ENCODE results near the gene SFI1. TPM values are rescaled to one million over a fixed set of nuclear protein-coding genes. Genes with fewer than 3 reads are reported as not detected.

Gene SFI1
- total and polyA plus RNA-seq, 4 donors: 3.1 to 16.2 (median 7.4) TPM

DNA sequence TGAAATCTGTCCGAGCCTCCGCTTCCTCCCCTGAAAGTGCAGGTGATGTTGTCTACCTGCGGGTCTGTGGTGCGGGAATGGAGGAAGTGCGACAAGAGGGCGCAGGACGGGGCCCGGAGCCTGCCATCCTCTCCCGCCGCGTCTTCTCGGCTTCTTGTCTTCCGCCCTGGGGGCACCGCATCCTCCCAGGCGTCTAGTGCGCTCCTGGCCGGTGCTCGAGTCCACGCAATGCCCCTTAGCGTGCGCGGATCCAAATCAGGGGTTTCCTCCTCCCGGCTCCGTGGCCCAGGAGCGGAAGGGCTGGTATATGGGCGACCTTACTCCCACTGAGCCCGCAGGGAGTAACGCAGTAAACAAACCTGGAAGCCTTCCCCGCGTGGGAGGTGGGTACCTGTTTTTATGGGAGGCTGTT, 405 bp downstream of the SFI1 start (continued):
- TF ChIP-seq, protein P1, sequence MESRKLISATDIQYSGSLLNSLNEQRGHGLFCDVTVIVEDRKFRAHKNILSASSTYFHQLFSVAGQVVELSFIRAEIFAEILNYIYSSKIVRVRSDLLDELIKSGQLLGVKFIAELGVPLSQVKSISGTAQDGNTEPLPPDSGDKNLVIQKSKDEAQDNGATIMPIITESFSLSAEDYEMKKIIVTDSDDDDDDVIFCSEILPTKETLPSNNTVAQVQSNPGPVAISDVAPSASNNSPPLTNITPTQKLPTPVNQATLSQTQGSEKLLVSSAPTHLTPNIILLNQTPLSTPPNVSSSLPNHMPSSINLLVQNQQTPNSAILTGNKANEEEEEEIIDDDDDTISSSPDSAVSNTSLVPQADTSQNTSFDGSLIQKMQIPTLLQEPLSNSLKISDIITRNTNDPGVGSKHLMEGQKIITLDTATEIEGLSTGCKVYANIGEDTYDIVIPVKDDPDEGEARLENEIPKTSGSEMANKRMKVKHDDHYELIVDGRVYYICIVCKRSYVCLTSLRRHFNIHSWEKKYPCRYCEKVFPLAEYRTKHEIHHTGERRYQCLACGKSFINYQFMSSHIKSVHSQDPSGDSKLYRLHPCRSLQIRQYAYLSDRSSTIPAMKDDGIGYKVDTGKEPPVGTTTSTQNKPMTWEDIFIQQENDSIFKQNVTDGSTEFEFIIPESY (IDR thresholded peaks at IDR 0.05): no peak

DNA sequence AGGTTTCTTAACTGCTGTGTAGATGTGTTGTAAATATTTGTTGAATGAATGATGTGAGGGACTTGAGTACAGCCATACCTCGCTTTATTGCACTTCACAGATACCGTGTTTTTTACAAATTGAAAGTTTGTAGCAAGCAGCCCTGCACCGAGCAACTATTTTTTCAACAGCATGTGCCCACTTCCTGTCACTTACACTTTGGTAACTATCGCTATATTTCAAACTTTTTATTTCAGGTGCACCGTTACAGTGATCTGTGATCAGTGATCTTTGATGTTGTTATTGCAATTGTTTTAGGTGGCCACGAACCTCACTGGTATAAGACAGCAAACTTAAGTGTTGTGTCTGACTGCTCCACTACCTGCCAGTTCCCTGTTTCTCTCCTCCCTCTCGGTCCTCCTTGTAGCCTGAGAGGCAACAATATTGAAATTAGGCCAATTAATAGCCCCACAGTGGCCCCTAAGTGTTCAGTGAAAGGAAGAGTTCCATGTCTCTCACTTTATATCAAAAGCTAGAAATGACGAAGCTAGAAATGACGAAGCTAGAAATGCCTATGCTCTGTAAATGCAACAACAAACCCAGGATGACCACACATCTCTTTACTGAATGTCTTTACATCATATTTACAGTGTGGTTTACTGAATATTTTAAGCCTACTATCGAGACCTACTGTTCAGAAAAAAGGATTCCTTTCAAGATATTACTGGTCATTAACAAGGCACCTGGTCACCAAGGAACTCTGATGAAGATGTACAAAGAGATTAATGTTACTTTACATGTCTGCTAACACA, 1.0 kb downstream of the SFI1 start:
- Histone ChIP-seq H3K4me3 (ENCODE audit: low read depth in 1 of 3, low read length in 3 of 3) (peak overlapping the region; percentile 75 to 88 (median 78)), H3K27me3 (ENCODE audit: control insufficient read depth in 4 of 4, insufficient read depth in 4 of 4, low read length in 3 of 4) (no peaks in the 10 kb centered on the region), H3K27ac (ENCODE audit: low read depth in 1 of 2, low read length in 2 of 2) (no peak overlapping the region), H3K9me3 (ENCODE audit: control insufficient read depth in 4 of 4, low read length in 3 of 4) (no peaks in the 10 kb centered on the region), H3K36me3 (ENCODE audit: control insufficient read depth in 4 of 4, insufficient read depth in 3 of 4, low read depth in 1 of 4, low read length in 3 of 4) (no peaks in the 10 kb centered on the region), H3K9ac (ENCODE audit: low read depth in 1 of 2, low read length in 2 of 2) (no peak overlapping the region), H3K4me1 (ENCODE audit: control insufficient read depth in 4 of 4, insufficient read depth in 4 of 4, low read length in 3 of 4) (peaks cover 0 to 13% (median 6%) of the 10 kb centered on the region in 4 donors)
- DNase-seq (ENCODE audit: low spot score): no peak
- TF ChIP-seq RAD21 (IDR thresholded peaks at IDR 0.05): no peak
- TF ChIP-seq FOXA1 (IDR thresholded peaks at IDR 0.05): no peak
- no peak for TF ChIP-seq TAF1 (conservative IDR thresholded peaks at IDR 0.05)
- no peak for TF ChIP-seq HNF4A (conservative IDR thresholded peaks at IDR 0.05)
- TF ChIP-seq JUND (IDR thresholded peaks at IDR 0.05): no peak
- TF ChIP-seq, protein P2, sequence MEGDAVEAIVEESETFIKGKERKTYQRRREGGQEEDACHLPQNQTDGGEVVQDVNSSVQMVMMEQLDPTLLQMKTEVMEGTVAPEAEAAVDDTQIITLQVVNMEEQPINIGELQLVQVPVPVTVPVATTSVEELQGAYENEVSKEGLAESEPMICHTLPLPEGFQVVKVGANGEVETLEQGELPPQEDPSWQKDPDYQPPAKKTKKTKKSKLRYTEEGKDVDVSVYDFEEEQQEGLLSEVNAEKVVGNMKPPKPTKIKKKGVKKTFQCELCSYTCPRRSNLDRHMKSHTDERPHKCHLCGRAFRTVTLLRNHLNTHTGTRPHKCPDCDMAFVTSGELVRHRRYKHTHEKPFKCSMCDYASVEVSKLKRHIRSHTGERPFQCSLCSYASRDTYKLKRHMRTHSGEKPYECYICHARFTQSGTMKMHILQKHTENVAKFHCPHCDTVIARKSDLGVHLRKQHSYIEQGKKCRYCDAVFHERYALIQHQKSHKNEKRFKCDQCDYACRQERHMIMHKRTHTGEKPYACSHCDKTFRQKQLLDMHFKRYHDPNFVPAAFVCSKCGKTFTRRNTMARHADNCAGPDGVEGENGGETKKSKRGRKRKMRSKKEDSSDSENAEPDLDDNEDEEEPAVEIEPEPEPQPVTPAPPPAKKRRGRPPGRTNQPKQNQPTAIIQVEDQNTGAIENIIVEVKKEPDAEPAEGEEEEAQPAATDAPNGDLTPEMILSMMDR (IDR thresholded peaks at IDR 0.05; ENCODE audit: low read depth, low read length, missing input control): no peak
- TF ChIP-seq SP1 (IDR thresholded peaks at IDR 0.05): no peak
- no peak for TF ChIP-seq NR2F2 (IDR thresholded peaks at IDR 0.05)
- TF ChIP-seq, protein P3, sequence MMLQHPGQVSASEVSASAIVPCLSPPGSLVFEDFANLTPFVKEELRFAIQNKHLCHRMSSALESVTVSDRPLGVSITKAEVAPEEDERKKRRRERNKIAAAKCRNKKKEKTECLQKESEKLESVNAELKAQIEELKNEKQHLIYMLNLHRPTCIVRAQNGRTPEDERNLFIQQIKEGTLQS (IDR thresholded peaks at IDR 0.05): no peak
- TF ChIP-seq EGR1 (IDR thresholded peaks at IDR 0.05; ENCODE audit: low read depth in 2 of 2): no peak
- TF ChIP-seq, protein P1 (IDR thresholded peaks at IDR 0.05): no peak
- 78% methylated on average over 10 of the region's 10 CpGs for WGBS

DNA sequence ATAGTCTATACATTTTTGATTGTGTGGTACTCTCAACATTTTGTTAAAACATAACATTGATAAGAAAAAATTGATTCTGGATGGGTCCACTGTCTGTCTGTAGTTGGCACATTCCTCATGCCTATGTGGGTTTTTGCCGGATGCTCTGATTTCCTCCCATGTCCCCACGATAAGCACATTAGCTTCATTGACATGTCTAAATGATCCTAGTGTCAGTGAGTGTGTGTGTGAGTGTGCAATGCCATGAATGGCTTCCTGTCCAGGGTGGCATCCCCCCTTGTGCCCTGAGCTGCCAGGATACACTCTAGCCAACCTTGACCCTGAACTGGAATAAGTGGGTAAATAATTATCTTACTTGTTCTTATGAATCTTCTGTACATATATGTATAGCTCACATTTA, 5.4 kb downstream of the SFI1 start:
- Histone ChIP-seq H3K27ac (ENCODE audit: low read depth in 1 of 2, low read length in 2 of 2) (no peak overlapping the region), H3K9me3 (ENCODE audit: control insufficient read depth in 4 of 4, low read length in 3 of 4) (no peaks in the 10 kb centered on the region), H3K36me3 (ENCODE audit: control insufficient read depth in 4 of 4, insufficient read depth in 3 of 4, low read depth in 1 of 4, low read length in 3 of 4) (no peaks in the 10 kb centered on the region), H3K27me3 (ENCODE audit: control insufficient read depth in 4 of 4, insufficient read depth in 4 of 4, low read length in 3 of 4) (no peaks in the 10 kb centered on the region), H3K4me3 (ENCODE audit: low read depth in 1 of 3, low read length in 3 of 3) (no peak overlapping the region), H3K9ac (ENCODE audit: low read depth in 1 of 2, low read length in 2 of 2) (no peak overlapping the region), H3K4me1 (ENCODE audit: control insufficient read depth in 4 of 4, insufficient read depth in 4 of 4, low read length in 3 of 4) (peaks cover 0 to 5% (median 2%) of the 10 kb centered on the region in 4 donors)
- WGBS: 87% methylated on average over 2 of the region's 2 CpGs
- DNase-seq (ENCODE audit: low spot score): no peak
- TF ChIP-seq RXRA (IDR thresholded peaks at IDR 0.05) (no peak), SP1 (IDR thresholded peaks at IDR 0.05) (no peak), JUND (IDR thresholded peaks at IDR 0.05) (no peak), FOXA2 (IDR thresholded peaks at IDR 0.05) (no peak), GABPA (IDR thresholded peaks at IDR 0.05 in 1 of 2, conservative IDR thresholded peaks at IDR 0.05 in 1 of 2) (no peak), YY1 (IDR thresholded peaks at IDR 0.05) (no peak), HNF4A (conservative IDR thresholded peaks at IDR 0.05) (no peak), FOXA1 (IDR thresholded peaks at IDR 0.05) (no peak), EGR1 (IDR thresholded peaks at IDR 0.05; ENCODE audit: low read depth in 2 of 2) (no peak), HNF4G (IDR thresholded peaks at IDR 0.05) (no peak), TAF1 (conservative IDR thresholded peaks at IDR 0.05) (no peak)
- TF ChIP-seq, protein P2 (IDR thresholded peaks at IDR 0.05; ENCODE audit: low read depth, low read length, missing input control): no peak
- TF ChIP-seq, protein P4, sequence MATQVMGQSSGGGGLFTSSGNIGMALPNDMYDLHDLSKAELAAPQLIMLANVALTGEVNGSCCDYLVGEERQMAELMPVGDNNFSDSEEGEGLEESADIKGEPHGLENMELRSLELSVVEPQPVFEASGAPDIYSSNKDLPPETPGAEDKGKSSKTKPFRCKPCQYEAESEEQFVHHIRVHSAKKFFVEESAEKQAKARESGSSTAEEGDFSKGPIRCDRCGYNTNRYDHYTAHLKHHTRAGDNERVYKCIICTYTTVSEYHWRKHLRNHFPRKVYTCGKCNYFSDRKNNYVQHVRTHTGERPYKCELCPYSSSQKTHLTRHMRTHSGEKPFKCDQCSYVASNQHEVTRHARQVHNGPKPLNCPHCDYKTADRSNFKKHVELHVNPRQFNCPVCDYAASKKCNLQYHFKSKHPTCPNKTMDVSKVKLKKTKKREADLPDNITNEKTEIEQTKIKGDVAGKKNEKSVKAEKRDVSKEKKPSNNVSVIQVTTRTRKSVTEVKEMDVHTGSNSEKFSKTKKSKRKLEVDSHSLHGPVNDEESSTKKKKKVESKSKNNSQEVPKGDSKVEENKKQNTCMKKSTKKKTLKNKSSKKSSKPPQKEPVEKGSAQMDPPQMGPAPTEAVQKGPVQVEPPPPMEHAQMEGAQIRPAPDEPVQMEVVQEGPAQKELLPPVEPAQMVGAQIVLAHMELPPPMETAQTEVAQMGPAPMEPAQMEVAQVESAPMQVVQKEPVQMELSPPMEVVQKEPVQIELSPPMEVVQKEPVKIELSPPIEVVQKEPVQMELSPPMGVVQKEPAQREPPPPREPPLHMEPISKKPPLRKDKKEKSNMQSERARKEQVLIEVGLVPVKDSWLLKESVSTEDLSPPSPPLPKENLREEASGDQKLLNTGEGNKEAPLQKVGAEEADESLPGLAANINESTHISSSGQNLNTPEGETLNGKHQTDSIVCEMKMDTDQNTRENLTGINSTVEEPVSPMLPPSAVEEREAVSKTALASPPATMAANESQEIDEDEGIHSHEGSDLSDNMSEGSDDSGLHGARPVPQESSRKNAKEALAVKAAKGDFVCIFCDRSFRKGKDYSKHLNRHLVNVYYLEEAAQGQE (IDR thresholded peaks at IDR 0.05): no peak

All from liver (tissue), 9 donors.